Uterus (tissue), 4 donors: Measurements from ENCODE around the gene PTPRQ. TPM values are rescaled to one million over a fixed set of nuclear protein-coding genes. Genes with fewer than 3 reads are reported as not detected.

Experiments
- DNase-seq, 2 donors: peaks; one replicate each; pipeline ENCODE4 v3.0.0-alpha.2; 2019 to 2020
- H3K27ac ChIP-seq, 2 donors: fragments of 200-600 bp; sonication (generic); 1 replicate in 1 of 2; 2 replicates in 1 of 2; pipeline ENCODE4 v1.5.1; 2016 to 2018
- H3K27me3 ChIP-seq, 2 donors: fragments of 200-600 bp; sonication (generic); one replicate each; pipeline ENCODE4 v1.5.1; 2018 to 2019; ENCODE audit warnings: control low read depth in 1 of 2
- H3K36me3 ChIP-seq, 2 donors: fragments of 200-600 bp; sonication (generic); one replicate each; pipeline ENCODE4 v1.5.1; 2019; ENCODE audit warnings: control low read depth in 1 of 2
- H3K4me1 ChIP-seq, 2 donors: fragments of 200-600 bp; sonication (generic); one replicate each; pipeline ENCODE4 v1.5.1; 2018 to 2019; ENCODE audit warnings: control low read depth in 1 of 2
- H3K4me3 ChIP-seq, 2 donors: fragments of 200-600 bp; sonication (generic); 1 replicate in 1 of 2; 2 replicates in 1 of 2; pipeline ENCODE4 v1.5.1; 2018 to 2019; ENCODE audit warnings: mild to moderate bottlenecking in 1 of 2
- H3K9me3 ChIP-seq, 2 donors: fragments of 200-600 bp; sonication (generic); one replicate each; pipeline ENCODE4 v1.5.1; 2019; ENCODE audit warnings: control low read depth in 1 of 2
- CTCF ChIP-seq, 4 experiments: fragments of 200-600 bp in 2 of 4; fragments of 450-650 bp in 2 of 4; sonication (generic) in 2 of 4; IDR thresholded peaks; one replicate each; pipeline ENCODE4 v1.5.1; 2016 to 2019; ENCODE audit warnings: antibody characterized with exemption in 4 of 4, mild to moderate bottlenecking in 2 of 4, moderate library complexity in 1 of 4
- POLR2A ChIP-seq, 2 donors: fragments of 450-650 bp; IDR thresholded peaks; one replicate each; pipeline ENCODE4 v1.6.1; 2016; ENCODE audit warnings: antibody characterized with exemption in 2 of 2, mild to moderate bottlenecking in 1 of 2, moderate library complexity in 1 of 2
- intact Hi-C: fragments of 100-400 bp; cut with DNase I; formaldehyde crosslinking; loops from one replicate; pipeline ENCODE4 v1.15.1; 2023; ENCODE audit warnings: low total_unique reads
- total RNA-seq, 4 donors: library from RNA; depleted of rRNA in 3 of 4; stranded (reverse); fragments of >200 nt in 3 of 4; gene quantifications; one replicate each; pipeline versions ENCODE4 v1.1.0 to v1.2.4, GENCODE V29; 2014 to 2023
- donor health status: DM: yes; HTN: yes; CAD: no.

Gene PTPRQ
- total RNA-seq, 4 donors from 2014 or later: 0.29 to 1.3 (median 1.0) TPM; not detected in 1

- no peak for DNase-seq
- no peaks in the 10 kb centered on the region for H3K27me3 ChIP-seq
- H3K27ac ChIP-seq: no peak overlapping the region
- H3K9me3 ChIP-seq: no peaks in the 10 kb centered on the region
- intact Hi-C loops: no loop called here
- TF ChIP-seq CTCF (IDR thresholded peaks at IDR 0.05) (no peak), POLR2A (IDR thresholded peaks at IDR 0.05) (no peak)
- H3K4me1 ChIP-seq: no peaks in the 10 kb centered on the region
- no peak overlapping the region for H3K4me3 ChIP-seq
- H3K36me3 ChIP-seq: no peaks in the 10 kb centered on the region
These were observed 266.0 kb downstream of the PTPRQ start for GRCh38 chr12:80709811-80710726.

- DNase-seq: no peak
- Histone ChIP-seq H3K27me3 (no peaks in the 10 kb centered on the region), H3K4me3 (no peak overlapping the region), H3K27ac (no peak overlapping the region), H3K4me1 (no peaks in the 10 kb centered on the region), H3K36me3 (no peaks in the 10 kb centered on the region), H3K9me3 (no peaks in the 10 kb centered on the region)
- intact Hi-C loops: no loop called here
- TF ChIP-seq POLR2A (IDR thresholded peaks at IDR 0.05) (no peak), CTCF (IDR thresholded peaks at IDR 0.05) (no peak)
These were observed 266.9 kb downstream of the PTPRQ start for GRCh38 chr12:80710727-80711449.

- Histone ChIP-seq H3K4me1 (no peaks in the 10 kb centered on the region), H3K27me3 (no peaks in the 10 kb centered on the region), H3K9me3 (no peaks in the 10 kb centered on the region), H3K27ac (no peak overlapping the region), H3K4me3 (no peak overlapping the region), H3K36me3 (no peaks in the 10 kb centered on the region)
- no peak for DNase-seq
- intact Hi-C loops: no loop called here
- TF ChIP-seq POLR2A (IDR thresholded peaks at IDR 0.05) (no peak), CTCF (IDR thresholded peaks at IDR 0.05) (no peak)
These were observed 267.8 kb downstream of the PTPRQ start for GRCh38 chr12:80711866-80712265.

GRCh38 chr12:80712866-80713265 is 268.8 kb downstream of the PTPRQ start:
- TF ChIP-seq CTCF (IDR thresholded peaks at IDR 0.05): no peak
- TF ChIP-seq POLR2A (IDR thresholded peaks at IDR 0.05): no peak
- Histone ChIP-seq H3K9me3 (no peaks in the 10 kb centered on the region), H3K36me3 (no peaks in the 10 kb centered on the region), H3K27ac (no peak overlapping the region), H3K4me1 (no peaks in the 10 kb centered on the region), H3K27me3 (no peaks in the 10 kb centered on the region), H3K4me3 (no peak overlapping the region)
- intact Hi-C loops: no loop called here
- no peak for DNase-seq

GRCh38 chr12:80713419-80713818 is 269.4 kb downstream of the PTPRQ start:
- DNase-seq: no peak
- Histone ChIP-seq H3K36me3 (no peaks in the 10 kb centered on the region), H3K4me1 (no peaks in the 10 kb centered on the region), H3K27me3 (no peaks in the 10 kb centered on the region), H3K27ac (no peak overlapping the region), H3K9me3 (no peaks in the 10 kb centered on the region), H3K4me3 (no peak overlapping the region)
- intact Hi-C loops: no loop called here
- TF ChIP-seq CTCF (IDR thresholded peaks at IDR 0.05) (no peak), POLR2A (IDR thresholded peaks at IDR 0.05) (no peak)
